ENCODE data around the gene ALS2.
A peak's percentile ranks its signal among the peaks of the same experiment; 100 is the strongest.

Gene ALS2

DNA sequence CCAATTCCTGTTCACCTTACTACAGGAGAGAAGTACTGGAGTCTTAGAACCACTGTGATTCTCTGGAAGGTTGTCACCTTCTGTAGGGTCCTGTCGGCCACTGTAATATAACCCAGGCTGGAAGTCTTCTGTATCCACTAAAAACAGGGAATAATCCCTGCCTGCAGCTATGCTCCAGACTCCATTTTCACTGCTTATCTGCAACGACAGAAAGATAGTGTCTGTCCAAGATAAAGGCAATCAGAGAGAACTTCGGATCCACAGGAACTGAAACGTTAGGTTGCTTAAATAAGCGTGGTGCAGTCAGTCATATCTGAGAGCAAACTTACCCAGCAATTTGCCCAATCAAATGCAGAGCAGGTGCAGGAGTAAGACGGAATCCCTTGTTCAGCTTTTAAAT is 34.2 kb downstream of the ALS2 start:
- Mint-ChIP-seq H3K4me3 (no peak overlapping the region), H3K27me3 (ENCODE audit: low read depth) (no peaks in the 10 kb centered on the region), H3K36me3 (ENCODE audit: low read depth) (peaks cover 64% of the 10 kb centered on the region)

DNA sequence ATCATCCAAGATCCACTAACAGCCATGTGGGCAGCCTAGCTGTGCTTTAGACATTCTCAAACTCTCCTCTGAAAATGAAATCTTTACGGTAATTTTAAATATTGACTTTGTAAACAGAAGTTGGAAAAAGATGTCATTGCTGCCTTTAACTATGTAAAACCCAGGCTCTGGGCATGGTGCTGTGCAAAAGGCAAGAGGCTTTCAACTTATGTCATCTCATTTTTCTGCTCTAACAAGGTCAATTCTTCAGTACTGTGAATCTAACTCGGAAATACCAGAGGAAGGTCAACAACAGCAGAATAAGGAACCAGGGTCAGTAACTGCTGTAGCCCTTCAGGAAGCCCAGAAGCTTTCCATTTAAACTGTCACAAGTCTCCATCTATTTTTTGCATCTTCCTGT is 45.2 kb downstream of the ALS2 start:
- H3K36me3 Mint-ChIP-seq (ENCODE audit: low read depth), result peaks cover 69% of the 10 kb centered on the region
- TF ChIP-seq, protein P1, sequence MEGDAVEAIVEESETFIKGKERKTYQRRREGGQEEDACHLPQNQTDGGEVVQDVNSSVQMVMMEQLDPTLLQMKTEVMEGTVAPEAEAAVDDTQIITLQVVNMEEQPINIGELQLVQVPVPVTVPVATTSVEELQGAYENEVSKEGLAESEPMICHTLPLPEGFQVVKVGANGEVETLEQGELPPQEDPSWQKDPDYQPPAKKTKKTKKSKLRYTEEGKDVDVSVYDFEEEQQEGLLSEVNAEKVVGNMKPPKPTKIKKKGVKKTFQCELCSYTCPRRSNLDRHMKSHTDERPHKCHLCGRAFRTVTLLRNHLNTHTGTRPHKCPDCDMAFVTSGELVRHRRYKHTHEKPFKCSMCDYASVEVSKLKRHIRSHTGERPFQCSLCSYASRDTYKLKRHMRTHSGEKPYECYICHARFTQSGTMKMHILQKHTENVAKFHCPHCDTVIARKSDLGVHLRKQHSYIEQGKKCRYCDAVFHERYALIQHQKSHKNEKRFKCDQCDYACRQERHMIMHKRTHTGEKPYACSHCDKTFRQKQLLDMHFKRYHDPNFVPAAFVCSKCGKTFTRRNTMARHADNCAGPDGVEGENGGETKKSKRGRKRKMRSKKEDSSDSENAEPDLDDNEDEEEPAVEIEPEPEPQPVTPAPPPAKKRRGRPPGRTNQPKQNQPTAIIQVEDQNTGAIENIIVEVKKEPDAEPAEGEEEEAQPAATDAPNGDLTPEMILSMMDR (IDR thresholded peaks at IDR 0.05; ENCODE audit: unreplicated experiment in 3 of 3), result no peak
- no peak overlapping the region for H3K27ac Mint-ChIP-seq
- no peak overlapping the region for H3K4me3 Mint-ChIP-seq
- no peaks in the 10 kb centered on the region for H3K4me1 Mint-ChIP-seq
- no peaks in the 10 kb centered on the region for H3K27me3 Mint-ChIP-seq (ENCODE audit: low read depth)
- peaks cover 15% of the 10 kb centered on the region for H3K9me3 Mint-ChIP-seq

More for the DNA sequence above, 34.2 kb downstream of the ALS2 start:
- TF ChIP-seq, protein P1 (IDR thresholded peaks at IDR 0.05; ENCODE audit: unreplicated experiment in 3 of 3), result no peak
- Mint-ChIP-seq H3K4me1 (no peaks in the 10 kb centered on the region), H3K27ac (no peak overlapping the region), H3K9me3 (no peaks in the 10 kb centered on the region)

DNA sequence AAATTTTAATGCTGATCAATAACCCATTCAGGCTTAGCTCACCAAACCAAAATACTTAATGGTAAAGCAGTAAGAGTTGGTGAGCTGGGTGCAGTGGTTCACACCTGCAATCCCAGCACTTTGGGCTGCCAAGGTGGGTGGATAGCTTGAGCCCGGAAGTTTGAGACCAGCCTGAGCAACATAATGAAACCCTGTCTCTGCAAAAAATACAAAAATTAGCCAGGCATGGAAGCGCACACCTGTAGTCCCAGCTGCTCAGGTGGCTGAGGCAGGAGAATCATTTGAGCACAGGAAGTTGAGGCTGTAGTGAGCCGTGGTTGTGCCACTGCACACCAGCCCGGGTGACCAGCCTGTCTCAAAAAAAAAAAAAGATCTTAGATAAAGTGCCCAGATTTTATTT is 46.6 kb downstream of the ALS2 start:
- TF ChIP-seq, protein P1 (IDR thresholded peaks at IDR 0.05; ENCODE audit: unreplicated experiment in 3 of 3), result no peak
- Mint-ChIP-seq H3K4me1 (no peaks in the 10 kb centered on the region), H3K27me3 (ENCODE audit: low read depth) (no peaks in the 10 kb centered on the region), H3K4me3 (no peak overlapping the region), H3K9me3 (peaks cover 15% of the 10 kb centered on the region), H3K36me3 (ENCODE audit: low read depth) (peaks cover 72% of the 10 kb centered on the region), H3K27ac (no peak overlapping the region)

DNA sequence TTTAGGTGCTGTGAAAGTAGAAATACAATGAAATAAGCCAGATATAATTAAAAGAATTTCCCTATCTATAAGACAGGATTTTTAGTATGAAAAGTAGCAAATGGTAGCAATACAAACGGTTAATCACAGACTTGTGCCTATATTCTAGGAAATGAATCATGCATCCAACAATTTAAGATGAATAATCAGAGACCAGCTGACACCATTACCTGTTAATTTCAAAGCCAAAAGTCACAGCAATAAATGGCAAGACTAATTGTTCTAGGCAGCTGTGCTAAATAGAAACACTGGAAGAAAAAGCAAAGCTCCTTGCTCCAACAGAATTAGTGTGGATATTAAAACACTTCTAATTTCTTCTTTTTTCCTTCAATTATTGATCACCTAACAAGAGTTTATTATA is 47.2 kb downstream of the ALS2 start:
- Mint-ChIP-seq H3K4me1 (no peaks in the 10 kb centered on the region), H3K9me3 (peaks cover 15% of the 10 kb centered on the region)

DNA sequence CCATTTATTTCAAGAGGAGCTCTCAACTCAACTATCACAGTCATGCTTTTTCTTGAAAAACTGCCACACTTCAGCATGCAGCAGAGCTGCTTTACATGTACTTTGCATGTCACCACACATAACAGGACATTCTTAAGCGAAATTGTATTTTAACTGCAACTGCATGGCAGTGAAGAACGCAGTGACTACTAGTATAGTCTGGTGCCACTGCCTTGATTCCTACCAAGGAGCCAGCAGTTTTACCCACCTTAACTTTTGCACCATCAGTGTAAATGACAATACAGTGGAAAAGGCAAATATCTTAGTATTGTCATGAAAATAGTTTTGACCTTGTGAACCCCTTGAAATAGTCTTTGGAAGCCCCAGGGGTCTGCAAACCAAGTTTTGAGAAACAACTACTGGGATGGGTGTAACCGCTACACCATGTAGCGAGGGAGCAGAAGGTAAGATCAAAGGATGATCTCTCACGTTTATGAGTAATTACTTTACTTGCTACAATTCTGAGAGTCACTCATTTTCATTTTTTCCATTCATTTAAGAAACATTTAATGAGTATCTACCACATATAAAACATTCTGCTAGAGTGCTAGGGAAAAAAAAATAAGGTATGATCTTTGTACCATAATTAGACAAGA is 50.0 kb downstream of the ALS2 start:
- H3K4me3 Mint-ChIP-seq, result no peak overlapping the region
- H3K27me3 Mint-ChIP-seq (ENCODE audit: low read depth), result no peaks in the 10 kb centered on the region
- no peaks in the 10 kb centered on the region for H3K4me1 Mint-ChIP-seq
- H3K27ac Mint-ChIP-seq, result no peak overlapping the region
- H3K36me3 Mint-ChIP-seq (ENCODE audit: low read depth), result peaks cover 66% of the 10 kb centered on the region
- H3K9me3 Mint-ChIP-seq, result peaks cover 4% of the 10 kb centered on the region
- TF ChIP-seq, protein P1 (IDR thresholded peaks at IDR 0.05; ENCODE audit: unreplicated experiment in 3 of 3), result no peak

More for the DNA sequence above, 47.2 kb downstream of the ALS2 start:
- TF ChIP-seq, protein P1 (IDR thresholded peaks at IDR 0.05; ENCODE audit: unreplicated experiment in 3 of 3), result no peak
- H3K27ac Mint-ChIP-seq, result no peak overlapping the region
- H3K4me3 Mint-ChIP-seq, result no peak overlapping the region
- H3K36me3 Mint-ChIP-seq (ENCODE audit: low read depth), result peaks cover 74% of the 10 kb centered on the region
- H3K27me3 Mint-ChIP-seq (ENCODE audit: low read depth), result no peaks in the 10 kb centered on the region

DNA sequence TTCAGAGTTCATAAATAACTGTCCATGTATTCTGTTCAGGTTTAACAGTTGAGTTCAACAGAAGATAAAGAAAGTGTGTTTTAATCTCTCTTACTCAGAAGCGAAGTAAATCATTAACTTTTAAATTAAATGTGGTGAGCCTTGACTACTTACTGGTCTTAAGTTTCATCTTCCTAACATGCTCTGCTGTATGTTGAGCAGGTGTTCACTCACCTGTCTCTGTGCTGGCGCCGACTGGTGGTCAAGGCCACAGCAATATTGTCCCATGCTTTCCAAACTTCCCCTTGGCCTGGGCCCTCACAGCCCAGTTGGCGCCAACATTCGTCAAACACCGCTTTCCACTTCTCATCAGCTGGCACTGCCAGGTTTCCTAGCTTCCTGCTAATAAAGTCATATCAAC is 65.3 kb downstream of the ALS2 start:
- Mint-ChIP-seq H3K4me3 (no peak overlapping the region), H3K36me3 (ENCODE audit: low read depth) (peaks cover 73% of the 10 kb centered on the region), H3K27ac (peak overlapping the region; percentile 11 to 57 (median 22)), H3K27me3 (ENCODE audit: low read depth) (no peaks in the 10 kb centered on the region), H3K4me1 (no peaks in the 10 kb centered on the region), H3K9me3 (peaks cover 9% of the 10 kb centered on the region)
- TF ChIP-seq, protein P1 (IDR thresholded peaks at IDR 0.05; ENCODE audit: unreplicated experiment in 3 of 3), result no peak
